Epithelial cell of esophagus (primary cell): ENCODE results near the gene C3orf20.

ENCODE experiments used
- DNase-seq: peaks from one replicate; pipeline ENCODE4 v3.0.0; 2010; ENCODE audit warnings: low read depth
- H3K4me3 ChIP-seq: 2 replicates; pipeline ENCODE4 v1.5.1; 2011; ENCODE audit warnings: mild to moderate bottlenecking, low read length, control low read depth
- CTCF ChIP-seq: IDR thresholded peaks from 2 replicates; pipeline ENCODE4 v1.5.1; 2011; ENCODE audit warnings: low read depth, mild to moderate bottlenecking, low read length, control low read depth, inconsistent platforms; ENCODE audit not compliant: insufficient read depth; ENCODE audit errors: missing control alignments

Gene C3orf20

GRCh38 chr3:14663396-14664135 is 11.4 kb upstream of the C3orf20 start:
- no peak for DNase-seq
- TF ChIP-seq CTCF, result no peak
- H3K4me3 ChIP-seq, result no peak overlapping the region

GRCh38 chr3:14664170-14664569 is 10.8 kb upstream of the C3orf20 start:
- no peak for DNase-seq
- H3K4me3 ChIP-seq, result no peak overlapping the region
- no peak for TF ChIP-seq CTCF

- no peak for TF ChIP-seq CTCF
- DNase-seq, result no peak
- no peak overlapping the region for H3K4me3 ChIP-seq
Measured at GRCh38 chr3:14672588-14672987, 2.4 kb upstream of the C3orf20 start.

GRCh38 chr3:14676881-14677280 is 1.9 kb downstream of the C3orf20 start:
- no peak for TF ChIP-seq CTCF
- DNase-seq, result no peak
- no peak overlapping the region for H3K4me3 ChIP-seq

- H3K4me3 ChIP-seq, result no peak overlapping the region
- TF ChIP-seq CTCF, result no peak
- no peak for DNase-seq
Measured at GRCh38 chr3:14678015-14678503, 3.1 kb downstream of the C3orf20 start.

GRCh38 chr3:14680115-14680514 is 5.2 kb downstream of the C3orf20 start:
- TF ChIP-seq CTCF, result no peak
- DNase-seq, result no peak

GRCh38 chr3:14680716-14681115 is 5.8 kb downstream of the C3orf20 start:
- TF ChIP-seq CTCF, result no peak
- H3K4me3 ChIP-seq, result no peak overlapping the region
- DNase-seq, result no peak

More at GRCh38 chr3:14680115-14680514, 5.2 kb downstream of the C3orf20 start:
- H3K4me3 ChIP-seq, result no peak overlapping the region
